ENCODE data around the gene SNRK. TPM values are rescaled to one million over a fixed set of nuclear protein-coding genes. Genes with fewer than 3 reads are reported as not detected.

SNRK gene
- total RNA-seq, 1 donor from 2014 or later: 33.0 TPM

DNA sequence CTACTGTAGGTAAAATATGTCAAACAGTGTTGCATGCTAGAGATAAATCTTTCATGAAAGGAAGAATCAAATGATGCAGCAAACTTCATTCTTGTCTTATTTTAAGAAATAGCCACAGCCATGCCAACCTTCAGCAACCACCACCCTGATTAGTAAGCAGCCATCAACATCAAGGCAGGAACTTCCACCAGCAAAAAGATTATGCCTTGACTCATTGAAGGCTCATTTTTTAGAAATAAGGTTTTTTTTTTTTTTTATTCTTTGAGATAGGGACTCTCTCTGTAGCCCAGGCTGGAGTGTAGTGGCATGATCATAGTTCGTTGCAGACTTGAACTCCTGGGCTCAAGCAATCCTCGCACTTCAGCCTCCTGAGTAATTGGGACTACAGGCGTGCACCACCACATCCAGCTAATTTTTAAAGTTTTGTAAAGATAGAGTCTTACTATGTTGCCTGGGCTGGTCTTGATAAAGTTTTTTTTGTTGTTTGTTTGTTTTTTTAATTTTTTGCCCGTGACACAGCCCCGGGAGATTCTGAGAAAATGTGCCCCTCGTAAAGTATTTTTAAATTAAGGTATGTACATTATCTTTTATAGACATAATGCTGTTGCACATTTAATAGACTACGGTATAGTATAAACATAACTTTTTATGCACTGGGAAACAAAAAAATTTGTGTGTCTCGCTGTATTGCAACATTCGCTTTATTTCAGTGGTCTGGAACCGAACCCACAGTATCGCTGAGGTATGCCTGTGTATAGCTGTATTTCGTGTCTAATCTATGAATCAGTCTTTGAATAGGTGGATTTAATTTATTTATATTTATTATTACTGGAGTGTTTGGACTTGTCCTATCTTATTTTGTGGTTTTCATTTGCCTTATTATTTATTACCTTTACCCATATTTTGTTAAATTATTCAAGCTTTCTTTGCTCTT lies 23.3 kb downstream of the SNRK start:
- ATAC-seq: no peak

GRCh38 chr3:43316783-43317460 lies 30.6 kb downstream of the SNRK start:
- no peak for ATAC-seq

- peak; percentile 31 for ATAC-seq
Measured at GRCh38 chr3:43317461-43318316, 31.3 kb downstream of the SNRK start.

GRCh38 chr3:43319376-43319775 lies 33.0 kb downstream of the SNRK start:
- no peak for ATAC-seq

GRCh38 chr3:43319794-43320193 lies 33.5 kb downstream of the SNRK start:
- ATAC-seq: no peak

GRCh38 chr3:43320288-43320687 lies 33.9 kb downstream of the SNRK start:
- no peak for ATAC-seq

DNA sequence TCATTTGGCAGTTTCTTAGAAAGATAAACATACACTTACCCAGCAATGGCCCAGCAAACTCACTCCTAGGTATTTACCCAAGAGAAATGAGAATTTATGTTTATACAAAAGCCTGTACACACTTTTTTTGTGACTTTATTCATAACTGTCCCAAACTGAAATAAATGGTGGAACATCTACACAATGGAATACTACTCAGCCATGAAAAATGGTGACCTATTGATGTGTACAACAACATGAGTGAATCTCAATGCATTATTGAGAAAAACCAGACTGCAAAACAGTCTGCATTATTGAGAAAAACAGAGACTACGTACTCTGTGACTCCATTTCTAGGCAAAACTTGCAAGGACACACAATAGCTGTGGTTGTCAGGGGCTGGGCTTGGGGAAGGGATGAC lies 37.2 kb downstream of the SNRK start:
- no peak for ATAC-seq

DNA sequence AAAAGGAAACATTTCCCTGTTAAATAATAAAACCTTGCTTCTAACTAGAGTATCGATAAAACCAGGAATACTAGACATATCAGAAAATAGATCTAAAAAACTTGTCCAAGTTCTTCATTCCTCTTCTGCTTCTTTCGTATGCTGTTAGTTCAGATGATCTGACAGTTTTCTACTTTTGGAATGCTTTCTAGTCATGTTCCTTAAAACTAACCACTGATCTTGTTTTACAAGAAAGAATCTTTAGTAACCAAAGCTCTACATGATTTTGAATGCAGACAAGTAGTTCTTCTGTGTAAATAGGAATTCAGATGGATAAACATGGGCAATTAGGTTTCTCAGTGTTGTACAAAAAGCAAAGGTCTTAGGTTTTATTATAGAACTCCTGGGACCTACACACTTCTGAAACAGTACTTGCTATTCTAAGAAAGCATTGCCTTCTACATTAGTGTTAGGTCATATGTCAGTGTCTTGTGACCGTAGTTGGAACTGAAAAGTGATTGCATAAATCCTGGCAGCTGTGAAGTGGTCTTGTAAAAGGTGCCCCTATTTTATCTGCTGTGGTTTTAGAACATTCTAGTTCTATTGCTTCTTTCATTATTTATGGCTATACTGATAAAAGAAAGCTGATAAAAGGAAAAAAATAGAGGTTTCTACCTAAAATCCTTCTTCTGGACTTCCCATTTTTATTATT lies 40.7 kb downstream of the SNRK start:
- no peak for ATAC-seq

GRCh38 chr3:43327582-43327979 lies 41.2 kb downstream of the SNRK start:
- no peak for ATAC-seq

GRCh38 chr3:43328653-43329052 lies 42.3 kb downstream of the SNRK start:
- ATAC-seq: no peak

GRCh38 chr3:43330981-43331380 lies 44.6 kb downstream of the SNRK start:
- no peak for ATAC-seq

- no peak for ATAC-seq
Measured at GRCh38 chr3:43331381-43331780, 45.0 kb downstream of the SNRK start.

GRCh38 chr3:43334976-43335375 lies 48.6 kb downstream of the SNRK start:
- ATAC-seq: no peak

DNA sequence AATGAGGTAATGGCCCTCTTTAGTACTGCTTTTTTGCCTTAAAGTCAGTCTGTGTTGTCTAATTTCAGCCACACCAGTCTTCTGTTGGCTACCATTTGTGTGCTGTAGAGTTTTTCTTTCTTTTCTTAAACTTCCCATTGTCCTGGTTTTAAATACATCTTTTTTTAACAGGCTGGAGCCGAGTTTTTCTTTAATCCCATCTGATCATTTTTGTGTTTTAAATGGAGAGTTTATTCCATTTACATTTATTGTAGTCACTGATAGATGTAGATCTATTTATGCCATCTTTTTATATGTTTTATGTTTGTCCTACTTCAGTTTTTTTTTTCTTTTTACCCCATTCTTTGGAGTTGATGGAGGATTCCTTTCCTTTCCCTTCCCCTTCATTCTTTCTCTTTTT lies 49.5 kb downstream of the SNRK start:
- ATAC-seq: no peak

- ATAC-seq: no peak
Measured at GRCh38 chr3:43338295-43338694, 52.0 kb downstream of the SNRK start.

DNA sequence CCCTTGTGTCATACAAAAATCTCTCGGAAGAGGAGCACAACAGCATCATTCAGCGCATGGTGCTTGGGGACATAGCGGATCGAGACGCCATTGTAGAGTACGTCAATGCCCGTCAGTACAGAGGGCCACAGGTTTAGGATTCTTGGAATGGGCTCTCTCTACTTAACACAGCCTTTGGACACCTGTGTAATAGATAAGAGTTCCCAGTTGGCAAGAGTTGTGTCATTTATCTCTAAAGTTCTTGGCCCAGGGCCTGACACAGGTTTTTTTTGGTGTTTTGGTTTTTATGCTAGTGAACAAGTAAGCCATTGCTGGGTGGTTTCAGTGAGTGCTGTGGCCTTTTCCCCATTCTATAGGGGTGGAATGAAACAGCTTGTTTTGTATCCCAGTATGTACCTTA lies 54.1 kb downstream of the SNRK start:
- no peak for ATAC-seq

GRCh38 chr3:43341788-43342187 lies 55.4 kb downstream of the SNRK start:
- no peak for ATAC-seq

- no peak for ATAC-seq
Measured at GRCh38 chr3:43343185-43343584, 56.8 kb downstream of the SNRK start.

- no peak for ATAC-seq
Measured at GRCh38 chr3:43343815-43344214, 57.5 kb downstream of the SNRK start.

- ATAC-seq: no peak
Measured at GRCh38 chr3:43344520-43344919, 58.2 kb downstream of the SNRK start.

- no peak for ATAC-seq
Measured at GRCh38 chr3:43345246-43345645, 58.9 kb downstream of the SNRK start.

- ATAC-seq: no peak
Measured at GRCh38 chr3:43345877-43346276, 59.5 kb downstream of the SNRK start.
